Measurements from ENCODE around the gene MAGEB2.

GRCh38 chrX:30217465-30217864 lies 2.1 kb downstream of the MAGEB2 start:
- TF ChIP-seq CTCF (IDR thresholded peaks at IDR 0.05) (no peak), POLR2A (IDR thresholded peaks at IDR 0.05) (no peak)

All from vagina (tissue), 2 donors.